SKM-1 treated with dmso at 0.1 percent for 144 hours (cell line): Measurements from ENCODE around the gene HPCAL4.

Experiments used
- DNase-seq: peaks from one replicate; lab custom pipeline; 2025; ENCODE audit not compliant: unreplicated experiment; lab: John Stamatoyannopoulos, UW

The HPCAL4 gene

GRCh38 chr1:39704757-39705156 is 13.5 kb upstream of the HPCAL4 start:
- DNase-seq = no peak

GRCh38 chr1:39701049-39701439 is 9.8 kb upstream of the HPCAL4 start:
- DNase-seq = no peak

GRCh38 chr1:39700348-39700747 is 9.1 kb upstream of the HPCAL4 start:
- no peak for DNase-seq

- DNase-seq = no peak
Measured at GRCh38 chr1:39699419-39699818, 8.2 kb upstream of the HPCAL4 start.

- DNase-seq = no peak
Measured at GRCh38 chr1:39698568-39698967, 7.3 kb upstream of the HPCAL4 start.

- no peak for DNase-seq
Measured at GRCh38 chr1:39696448-39696847, 5.2 kb upstream of the HPCAL4 start.

- DNase-seq = no peak
Measured at GRCh38 chr1:39695016-39695415, 3.8 kb upstream of the HPCAL4 start.

GRCh38 chr1:39694026-39694425 is 2.8 kb upstream of the HPCAL4 start:
- DNase-seq = no peak

GRCh38 chr1:39692152-39693074 is 1.2 kb upstream of the HPCAL4 start:
- DNase-seq = no peak

- DNase-seq = no peak
Measured at GRCh38 chr1:39690794-39691382, 345 bp downstream of the HPCAL4 start.

- DNase-seq = no peak
Measured at GRCh38 chr1:39690225-39690624, 1.0 kb downstream of the HPCAL4 start.

GRCh38 chr1:39689635-39690034 is 1.6 kb downstream of the HPCAL4 start:
- no peak for DNase-seq

GRCh38 chr1:39689214-39689613 is 2.0 kb downstream of the HPCAL4 start:
- DNase-seq = no peak

- no peak for DNase-seq
Measured at GRCh38 chr1:39688706-39689105, 2.5 kb downstream of the HPCAL4 start.

GRCh38 chr1:39687243-39687642 is 4.0 kb downstream of the HPCAL4 start:
- no peak for DNase-seq

GRCh38 chr1:39685071-39685470 is 6.2 kb downstream of the HPCAL4 start:
- DNase-seq = no peak

- DNase-seq = no peak
Measured at GRCh38 chr1:39684313-39684664, 6.9 kb downstream of the HPCAL4 start.

- no peak for DNase-seq
Measured at GRCh38 chr1:39683591-39684312, 7.5 kb downstream of the HPCAL4 start.

GRCh38 chr1:39681999-39682398 is 9.2 kb downstream of the HPCAL4 start:
- DNase-seq = no peak

- DNase-seq = no peak
Measured at GRCh38 chr1:39681294-39681693, 9.9 kb downstream of the HPCAL4 start.

GRCh38 chr1:39680751-39681150 is 10.5 kb downstream of the HPCAL4 start:
- no peak for DNase-seq

- DNase-seq = no peak
Measured at GRCh38 chr1:39679821-39680220, 11.4 kb downstream of the HPCAL4 start.
